ENCODE results near the gene CELF2. TPM values are rescaled to one million over a fixed set of nuclear protein-coding genes. Genes with fewer than 3 reads are reported as not detected.

CELF2 gene
- total RNA-seq, 1 donor from 2014 or later = 3.8 TPM

DNA sequence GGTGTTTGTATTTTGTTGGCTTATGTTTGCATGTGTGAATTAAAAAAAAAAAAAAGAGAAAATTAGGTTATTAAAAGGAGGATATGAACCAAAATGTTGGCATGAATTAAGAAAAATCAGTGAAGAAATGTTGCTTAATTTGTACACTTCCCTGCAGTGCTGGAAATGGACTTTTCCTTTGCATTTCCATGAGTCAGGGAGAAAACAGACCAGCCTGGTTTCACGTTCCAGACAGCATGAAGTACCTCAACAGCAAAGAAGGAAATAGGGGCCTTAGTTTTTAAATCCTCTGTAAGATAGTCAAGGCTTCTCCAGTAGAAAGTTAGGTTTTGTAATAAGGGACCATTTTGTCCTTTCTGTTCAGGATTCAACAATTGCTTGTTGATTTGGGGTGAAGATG lies 159.7 kb downstream of the CELF2 start:
- TF ChIP-seq, protein P1, sequence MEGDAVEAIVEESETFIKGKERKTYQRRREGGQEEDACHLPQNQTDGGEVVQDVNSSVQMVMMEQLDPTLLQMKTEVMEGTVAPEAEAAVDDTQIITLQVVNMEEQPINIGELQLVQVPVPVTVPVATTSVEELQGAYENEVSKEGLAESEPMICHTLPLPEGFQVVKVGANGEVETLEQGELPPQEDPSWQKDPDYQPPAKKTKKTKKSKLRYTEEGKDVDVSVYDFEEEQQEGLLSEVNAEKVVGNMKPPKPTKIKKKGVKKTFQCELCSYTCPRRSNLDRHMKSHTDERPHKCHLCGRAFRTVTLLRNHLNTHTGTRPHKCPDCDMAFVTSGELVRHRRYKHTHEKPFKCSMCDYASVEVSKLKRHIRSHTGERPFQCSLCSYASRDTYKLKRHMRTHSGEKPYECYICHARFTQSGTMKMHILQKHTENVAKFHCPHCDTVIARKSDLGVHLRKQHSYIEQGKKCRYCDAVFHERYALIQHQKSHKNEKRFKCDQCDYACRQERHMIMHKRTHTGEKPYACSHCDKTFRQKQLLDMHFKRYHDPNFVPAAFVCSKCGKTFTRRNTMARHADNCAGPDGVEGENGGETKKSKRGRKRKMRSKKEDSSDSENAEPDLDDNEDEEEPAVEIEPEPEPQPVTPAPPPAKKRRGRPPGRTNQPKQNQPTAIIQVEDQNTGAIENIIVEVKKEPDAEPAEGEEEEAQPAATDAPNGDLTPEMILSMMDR (IDR thresholded peaks at IDR 0.05; ENCODE audit: unreplicated experiment) = no peak
- H3K9me3 Mint-ChIP-seq (ENCODE audit: low read depth) = no peaks in the 10 kb centered on the region
- no peaks in the 10 kb centered on the region for H3K36me3 Mint-ChIP-seq (ENCODE audit: insufficient read depth)
- H3K4me3 Mint-ChIP-seq (ENCODE audit: low read depth) = no peak overlapping the region
- H3K27ac Mint-ChIP-seq = no peak overlapping the region
- DNase-seq (ENCODE audit: low spot score, unreplicated experiment) = no peak
- H3K27me3 Mint-ChIP-seq = peaks cover 80% of the 10 kb centered on the region
- peaks cover 13% of the 10 kb centered on the region for H3K4me1 Mint-ChIP-seq (ENCODE audit: low read depth)

DNA sequence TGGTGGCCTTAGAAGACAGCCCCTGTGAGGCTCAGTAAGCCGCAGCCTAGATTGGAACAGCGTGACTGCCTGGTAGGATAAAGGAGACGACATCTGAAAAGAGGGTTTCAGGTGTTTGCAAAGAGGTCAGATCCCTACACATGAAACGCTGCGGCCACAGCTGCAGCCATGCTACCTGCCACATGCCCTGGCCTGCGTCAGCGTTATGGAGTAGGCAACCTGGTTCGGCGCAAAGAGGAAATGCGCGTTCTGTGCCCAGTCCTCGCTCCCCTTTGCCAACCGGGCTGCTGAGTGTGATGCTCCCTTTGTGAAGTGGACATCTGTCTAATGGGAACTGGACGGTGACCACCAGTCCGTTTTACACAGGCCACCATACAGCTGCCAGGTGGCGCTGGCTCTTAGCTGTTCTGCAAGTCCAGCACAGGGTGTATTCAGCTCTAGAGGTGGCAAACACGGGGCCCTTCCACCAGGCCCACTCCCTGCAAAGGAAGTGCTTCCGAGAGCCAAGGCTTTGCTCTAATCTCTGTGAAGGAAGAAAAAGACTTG lies 160.3 kb downstream of the CELF2 start:
- Mint-ChIP-seq H3K27ac (no peak overlapping the region), H3K4me1 (ENCODE audit: low read depth) (peaks cover 13% of the 10 kb centered on the region), H3K36me3 (ENCODE audit: insufficient read depth) (no peaks in the 10 kb centered on the region), H3K27me3 (peaks cover 82% of the 10 kb centered on the region), H3K4me3 (ENCODE audit: low read depth) (no peak overlapping the region), H3K9me3 (ENCODE audit: low read depth) (no peaks in the 10 kb centered on the region)
- TF ChIP-seq, protein P1 (IDR thresholded peaks at IDR 0.05; ENCODE audit: unreplicated experiment) = no peak
- no peak for DNase-seq (ENCODE audit: low spot score, unreplicated experiment)

DNA sequence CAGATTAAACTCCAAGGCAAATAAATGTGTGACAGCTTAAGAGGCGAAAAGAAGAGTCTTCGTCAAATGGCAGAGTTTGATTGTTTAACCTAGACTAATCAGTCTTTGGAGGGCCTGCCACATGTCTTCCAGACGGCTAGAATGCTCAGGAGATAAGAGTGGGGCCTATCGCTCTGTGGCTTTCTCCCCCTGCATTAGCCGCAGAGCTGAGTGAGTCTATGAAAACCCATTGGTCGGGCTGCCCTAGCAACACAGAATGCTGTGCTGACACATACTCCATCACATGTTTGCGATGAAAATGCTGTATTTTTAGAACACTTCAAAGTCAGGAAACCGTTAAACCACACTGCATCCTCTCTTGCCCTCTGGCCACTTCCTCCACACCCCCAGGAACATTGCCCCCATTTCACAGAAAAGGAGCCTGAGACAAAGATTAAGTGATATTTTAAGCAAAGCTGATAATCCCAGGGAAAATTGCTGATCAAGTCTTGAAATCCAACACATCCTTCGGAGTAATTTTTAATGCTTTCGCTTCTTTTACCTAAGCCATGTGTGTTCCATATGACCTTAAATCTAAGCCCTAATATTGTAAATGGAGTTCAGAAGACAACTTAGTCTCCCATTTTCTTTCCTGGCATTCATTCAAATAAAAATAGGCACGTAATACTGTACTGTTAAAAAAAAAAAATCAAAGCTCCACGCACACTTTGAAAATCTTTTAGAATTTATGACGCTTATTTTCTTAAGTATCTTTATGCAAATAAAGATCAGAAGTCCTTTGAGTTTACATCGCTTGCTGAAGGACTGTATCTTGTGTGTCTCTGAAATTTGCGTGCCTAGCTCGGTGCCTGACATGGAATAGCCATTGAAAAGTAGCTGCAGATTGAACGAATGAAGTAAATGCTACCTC lies 161.2 kb downstream of the CELF2 start:
- H3K4me1 Mint-ChIP-seq (ENCODE audit: low read depth) = peaks cover 13% of the 10 kb centered on the region
- no peaks in the 10 kb centered on the region for H3K36me3 Mint-ChIP-seq (ENCODE audit: insufficient read depth)
- no peak overlapping the region for H3K4me3 Mint-ChIP-seq (ENCODE audit: low read depth)
- no peak for DNase-seq (ENCODE audit: low spot score, unreplicated experiment)
- H3K9me3 Mint-ChIP-seq (ENCODE audit: low read depth) = no peaks in the 10 kb centered on the region
- TF ChIP-seq, protein P1 (IDR thresholded peaks at IDR 0.05; ENCODE audit: unreplicated experiment) = no peak
- H3K27ac Mint-ChIP-seq = no peak overlapping the region
- peaks cover 76% of the 10 kb centered on the region for H3K27me3 Mint-ChIP-seq

DNA sequence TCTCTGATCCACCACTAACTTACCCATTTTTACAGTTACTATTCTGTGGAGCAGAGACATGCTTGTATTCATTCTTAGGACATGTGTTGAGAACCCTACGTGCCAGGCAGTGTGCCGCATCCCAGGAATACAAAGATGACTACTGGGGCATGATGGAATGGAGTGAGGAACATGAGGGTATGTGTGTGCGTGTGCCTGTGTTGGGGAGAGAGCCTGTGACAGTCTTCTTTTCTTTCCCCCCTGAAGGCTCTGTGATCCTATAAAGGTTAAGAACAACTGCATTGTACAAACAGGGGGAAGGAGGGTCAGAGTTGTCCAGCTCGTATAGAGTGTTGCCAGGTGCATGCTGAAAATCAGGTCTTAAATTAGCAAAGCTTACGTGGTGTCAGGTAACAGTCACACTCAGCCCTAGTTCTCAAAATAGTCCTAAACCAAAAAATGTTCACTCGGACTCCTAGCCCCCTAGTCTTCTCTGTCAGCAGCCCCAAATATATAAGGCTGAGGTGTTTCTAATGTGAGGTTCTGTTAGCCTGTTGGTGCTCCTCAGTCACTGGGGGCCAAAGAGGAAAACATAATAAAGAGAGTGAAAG lies 161.9 kb downstream of the CELF2 start:
- Mint-ChIP-seq H3K4me3 (ENCODE audit: low read depth) (no peak overlapping the region), H3K36me3 (ENCODE audit: insufficient read depth) (no peaks in the 10 kb centered on the region), H3K27ac (no peak overlapping the region), H3K9me3 (ENCODE audit: low read depth) (no peaks in the 10 kb centered on the region), H3K27me3 (peaks cover 69% of the 10 kb centered on the region), H3K4me1 (ENCODE audit: low read depth) (peaks cover 13% of the 10 kb centered on the region)
- TF ChIP-seq, protein P1 (IDR thresholded peaks at IDR 0.05; ENCODE audit: unreplicated experiment) = no peak
- no peak for DNase-seq (ENCODE audit: low spot score, unreplicated experiment)

DNA sequence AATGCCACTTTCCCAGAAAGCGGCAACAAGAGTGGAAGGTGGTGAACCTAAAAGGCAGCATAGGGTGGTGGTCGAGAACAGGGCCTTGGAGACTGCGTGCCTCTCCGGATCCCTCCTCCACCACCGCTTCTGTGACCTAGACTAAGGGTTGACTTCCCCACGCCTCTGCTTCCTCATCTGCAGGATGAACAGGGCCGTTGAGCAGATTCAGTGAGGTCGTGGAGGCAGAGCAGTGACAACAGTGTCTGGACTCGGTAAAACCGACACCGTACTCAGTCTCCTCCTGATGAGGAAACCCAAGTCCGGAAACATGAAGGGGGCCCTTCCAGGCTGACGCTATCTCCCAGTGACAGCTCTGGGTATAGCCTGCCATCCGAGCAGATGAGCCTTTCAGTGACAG lies 162.6 kb downstream of the CELF2 start:
- H3K36me3 Mint-ChIP-seq (ENCODE audit: insufficient read depth) = no peaks in the 10 kb centered on the region
- peaks cover 13% of the 10 kb centered on the region for H3K4me1 Mint-ChIP-seq (ENCODE audit: low read depth)
- no peak overlapping the region for H3K27ac Mint-ChIP-seq
- no peak for DNase-seq (ENCODE audit: low spot score, unreplicated experiment)
- TF ChIP-seq, protein P1 (IDR thresholded peaks at IDR 0.05; ENCODE audit: unreplicated experiment) = no peak
- peaks cover 2% of the 10 kb centered on the region for H3K9me3 Mint-ChIP-seq (ENCODE audit: low read depth)
- H3K27me3 Mint-ChIP-seq = peaks cover 63% of the 10 kb centered on the region
- no peak overlapping the region for H3K4me3 Mint-ChIP-seq (ENCODE audit: low read depth)
